ENCODE measurements around the gene ALX4. TPM values are rescaled to one million over a fixed set of nuclear protein-coding genes. Genes with fewer than 3 reads are reported as not detected.

Gene ALX4
- total and polyA plus RNA-seq, 2 experiments from 2014 or later = not detected

GRCh38 chr11:44305470-44306051, 4.4 kb downstream of the ALX4 start:
- H3K27me3 ChIP-seq (ENCODE audit: insufficient read depth) = peaks cover 100% of the 10 kb centered on the region
- Mint-ChIP-seq H3K27ac (no peak overlapping the region), H3K9me3 (no peaks in the 10 kb centered on the region), H3K36me3 (ENCODE audit: low read depth) (no peaks in the 10 kb centered on the region), H3K4me1 (peaks cover 41% of the 10 kb centered on the region), H3K27me3 (ENCODE audit: insufficient read depth, low read depth, poor library complexity) (peaks cover 94% of the 10 kb centered on the region), H3K4me3 (peak overlapping the region; percentile 66)
- H3K4me2 ChIP-seq = peak overlapping the region; percentile 81
- H3K4me3 ChIP-seq = peak overlapping the region; percentile 53
- H3K27ac ChIP-seq (ENCODE audit: low read depth) = no peak overlapping the region
- TF ChIP-seq ZNF114 (CRISPR knock-in tag; IDR thresholded peaks at IDR 0.05) = no peak
- TF ChIP-seq EZH2phosphoT487 (IDR thresholded peaks at IDR 0.05; ENCODE audit: unreplicated experiment) = peak; percentile 92
- TF ChIP-seq EZH2 (IDR thresholded peaks at IDR 0.05; ENCODE audit: low read depth, unreplicated experiment) = peak; percentile 95
- TF ChIP-seq REST (IDR thresholded peaks at IDR 0.05; ENCODE audit: unreplicated experiment) = no peak
- TF ChIP-seq NANOG (IDR thresholded peaks at IDR 0.05; ENCODE audit: borderline replicate concordance) = no peak
- no peaks in the 10 kb centered on the region for H3K36me3 ChIP-seq (ENCODE audit: insufficient read depth)
- peaks cover 33% of the 10 kb centered on the region for H3K4me1 ChIP-seq (ENCODE audit: insufficient read depth)
- no peak for DNase-seq (ENCODE audit: low spot score)
- peak; percentile 14 for ATAC-seq
- H2AFZ ChIP-seq = no peak overlapping the region
- no peaks in the 10 kb centered on the region for H3K9me2 ChIP-seq (ENCODE audit: insufficient read depth)
- H3F3A ChIP-seq (replicated peaks; ENCODE audit: low read depth) = peaks cover 4% of the 10 kb centered on the region; the same call in 1 of the 2 replicates
- H4K20me1 ChIP-seq (replicated peaks; ENCODE audit: insufficient read depth) = peaks cover 8% of the 10 kb centered on the region; the same call in 1 of the 2 replicates
- no peaks in the 10 kb centered on the region for H3K79me2 ChIP-seq (replicated peaks; ENCODE audit: insufficient read depth)

GRCh38 chr11:44305026-44305469, 4.9 kb downstream of the ALX4 start:
- TF ChIP-seq POLR2AphosphoS5 (IDR thresholded peaks at IDR 0.05; ENCODE audit: low read depth) = no peak
- no peak for TF ChIP-seq ZNF331 (CRISPR knock-in tag; IDR thresholded peaks at IDR 0.05; ENCODE audit: low read depth)
- TF ChIP-seq CREB1 (CRISPR knock-in tag; IDR thresholded peaks at IDR 0.05; ENCODE audit: low read depth) = no peak
- no peak for TF ChIP-seq REST (IDR thresholded peaks at IDR 0.05; ENCODE audit: unreplicated experiment)
- TF ChIP-seq ETS1 (IDR thresholded peaks at IDR 0.05) = no peak
- TF ChIP-seq EZH2phosphoT487 (IDR thresholded peaks at IDR 0.05; ENCODE audit: unreplicated experiment) = no peak
- Histone ChIP-seq H4K20me1 (replicated peaks; ENCODE audit: insufficient read depth) (peaks cover 8% of the 10 kb centered on the region; the same call in 1 of the 2 replicates), H3K27me3 (ENCODE audit: insufficient read depth) (peaks cover 100% of the 10 kb centered on the region), H3K27ac (ENCODE audit: low read depth) (no peak overlapping the region), H3K9me2 (ENCODE audit: insufficient read depth) (no peaks in the 10 kb centered on the region), H3K4me2 (peak overlapping the region; percentile 81), H3F3A (replicated peaks; ENCODE audit: low read depth) (peaks cover 4% of the 10 kb centered on the region; the same call in 1 of the 2 replicates), H3K79me2 (replicated peaks; ENCODE audit: insufficient read depth) (no peaks in the 10 kb centered on the region), H3K4me3 (peak overlapping the region; percentile 53), H2AFZ (no peak overlapping the region), H3K36me3 (ENCODE audit: insufficient read depth) (no peaks in the 10 kb centered on the region), H3K4me1 (ENCODE audit: insufficient read depth) (peaks cover 33% of the 10 kb centered on the region)
- no peak for ATAC-seq
- no peak for DNase-seq (ENCODE audit: low spot score)
- Mint-ChIP-seq H3K27ac (no peak overlapping the region), H3K4me1 (peaks cover 41% of the 10 kb centered on the region), H3K9me3 (no peaks in the 10 kb centered on the region), H3K27me3 (ENCODE audit: insufficient read depth, low read depth, poor library complexity) (peaks cover 91% of the 10 kb centered on the region), H3K36me3 (ENCODE audit: low read depth) (no peaks in the 10 kb centered on the region), H3K4me3 (peak overlapping the region; percentile 66)

Measured in GM23338 (cell line).